ENCODE results near the gene PLD5.
"Not testable (repeated sequence)": the region's sequence is repeated elsewhere in the genome, so short reads cannot be mapped to it uniquely, and the experiment has no call there.

PLD5 gene

GRCh38 chr1:242185731-242186130, 338.8 kb downstream of the PLD5 start:
- in situ Hi-C loops (cut with MboI; ENCODE audit: low sequenced_read_pairs) = no loop called here

- in situ Hi-C loops (cut with MboI; ENCODE audit: low sequenced_read_pairs) = no loop called here
Measured at GRCh38 chr1:242184955-242185354, 339.5 kb downstream of the PLD5 start.

GRCh38 chr1:242179767-242180166, 344.7 kb downstream of the PLD5 start:
- in situ Hi-C loops (cut with MboI; ENCODE audit: low sequenced_read_pairs) = not testable (repeated sequence)

- in situ Hi-C loops (cut with MboI; ENCODE audit: low sequenced_read_pairs) = no loop called here
Measured at GRCh38 chr1:242178924-242179708, 345.4 kb downstream of the PLD5 start.

GRCh38 chr1:242178436-242178835, 346.1 kb downstream of the PLD5 start:
- in situ Hi-C loops (cut with MboI; ENCODE audit: low sequenced_read_pairs) = no loop called here

GRCh38 chr1:242162140-242162539, 362.4 kb downstream of the PLD5 start:
- in situ Hi-C loops (cut with MboI; ENCODE audit: low sequenced_read_pairs) = no loop called here

GRCh38 chr1:242147096-242147976, 377.2 kb downstream of the PLD5 start:
- in situ Hi-C loops (cut with MboI; ENCODE audit: low sequenced_read_pairs) = no loop called here

- in situ Hi-C loops (cut with MboI; ENCODE audit: low sequenced_read_pairs) = no loop called here
Measured at GRCh38 chr1:242146652-242147051, 377.8 kb downstream of the PLD5 start.

GRCh38 chr1:242140836-242141235, 383.7 kb downstream of the PLD5 start:
- in situ Hi-C loops (cut with MboI; ENCODE audit: low sequenced_read_pairs) = no loop called here

DNA sequence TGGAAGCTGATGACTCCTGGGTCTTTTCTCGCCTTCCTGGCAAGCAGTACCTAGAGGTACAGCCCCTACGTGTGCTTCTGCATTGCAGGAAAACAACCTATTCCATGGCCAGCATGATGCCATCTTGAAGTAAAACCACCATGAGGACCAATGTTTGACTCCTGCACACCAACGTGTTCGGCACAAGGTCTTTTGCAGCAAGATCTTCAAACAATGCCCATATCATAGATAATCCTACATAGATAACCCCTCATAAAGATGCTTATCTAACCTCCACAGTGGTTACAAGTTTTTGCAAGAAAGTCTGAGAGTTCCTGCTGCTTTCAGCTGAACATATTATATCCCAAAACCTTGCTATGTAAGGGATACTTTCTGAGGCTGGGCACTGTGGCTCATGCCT, 384.5 kb downstream of the PLD5 start:
- in situ Hi-C loops (cut with MboI; ENCODE audit: low sequenced_read_pairs) = no loop called here

DNA sequence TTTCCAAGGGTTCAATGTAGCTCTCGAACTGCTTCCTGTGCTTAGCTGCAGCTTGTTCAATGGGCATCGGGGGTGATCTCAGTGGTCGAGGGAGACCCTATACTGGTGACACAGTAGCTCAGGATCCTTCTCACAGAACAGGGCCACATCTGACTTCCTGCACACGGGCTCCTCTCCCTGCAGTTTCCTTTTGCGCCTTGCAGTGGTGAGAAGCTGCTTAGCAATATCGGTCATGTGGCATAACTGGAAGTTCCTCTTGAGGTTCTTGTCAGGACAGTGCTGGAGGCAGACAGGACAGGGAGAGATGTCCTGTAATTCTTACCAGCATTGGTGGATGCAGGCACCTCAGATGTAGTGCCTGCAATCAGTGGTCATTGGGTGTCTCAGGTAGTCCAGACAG, 385.1 kb downstream of the PLD5 start:
- in situ Hi-C loops (cut with MboI; ENCODE audit: low sequenced_read_pairs) = no loop called here

DNA sequence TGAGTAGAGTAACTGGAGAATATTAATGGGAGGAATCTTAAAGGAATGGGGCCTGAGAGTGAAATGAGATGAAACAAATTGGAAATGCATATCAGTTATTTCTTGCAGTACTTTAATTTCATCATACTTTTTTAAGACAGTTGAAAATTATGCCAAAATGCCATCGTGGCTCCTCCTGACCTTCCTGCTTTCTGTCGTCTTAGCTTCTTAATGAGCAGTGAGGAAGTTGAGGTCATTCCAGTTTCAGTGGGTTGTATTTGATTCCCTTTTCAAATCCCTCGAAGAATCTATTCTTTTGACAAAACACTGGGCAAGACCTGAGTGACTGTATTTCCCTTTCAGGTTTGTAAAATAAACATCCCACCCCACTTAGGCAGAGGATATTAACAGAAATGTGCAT, 390.7 kb downstream of the PLD5 start:
- in situ Hi-C loops (cut with MboI; ENCODE audit: low sequenced_read_pairs) = no loop called here

DNA sequence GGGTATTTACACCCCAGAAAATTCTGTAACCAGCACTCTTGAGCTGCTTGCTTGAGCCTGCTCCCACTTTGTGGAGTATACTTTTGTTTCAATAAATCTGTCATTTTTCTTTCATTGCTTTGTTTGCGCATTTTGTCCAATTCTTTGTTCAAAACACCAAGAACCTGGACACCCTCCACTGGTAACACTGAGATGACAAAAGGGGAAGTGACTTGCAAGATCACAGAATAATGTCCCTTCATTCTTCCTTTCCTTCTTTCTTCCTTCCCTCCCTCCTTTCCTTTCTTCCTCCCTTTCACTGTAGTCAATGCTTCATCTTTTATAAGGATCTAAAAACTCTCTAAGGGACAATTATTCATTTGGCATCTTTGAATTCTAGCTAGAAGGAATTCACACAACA, 391.1 kb downstream of the PLD5 start:
- in situ Hi-C loops (cut with MboI; ENCODE audit: low sequenced_read_pairs) = no loop called here

GRCh38 chr1:242132121-242132817, 392.2 kb downstream of the PLD5 start:
- in situ Hi-C loops (cut with MboI; ENCODE audit: low sequenced_read_pairs) = no loop called here

- in situ Hi-C loops (cut with MboI; ENCODE audit: low sequenced_read_pairs) = no loop called here
Measured at GRCh38 chr1:242128951-242129502, 395.5 kb downstream of the PLD5 start.

DNA sequence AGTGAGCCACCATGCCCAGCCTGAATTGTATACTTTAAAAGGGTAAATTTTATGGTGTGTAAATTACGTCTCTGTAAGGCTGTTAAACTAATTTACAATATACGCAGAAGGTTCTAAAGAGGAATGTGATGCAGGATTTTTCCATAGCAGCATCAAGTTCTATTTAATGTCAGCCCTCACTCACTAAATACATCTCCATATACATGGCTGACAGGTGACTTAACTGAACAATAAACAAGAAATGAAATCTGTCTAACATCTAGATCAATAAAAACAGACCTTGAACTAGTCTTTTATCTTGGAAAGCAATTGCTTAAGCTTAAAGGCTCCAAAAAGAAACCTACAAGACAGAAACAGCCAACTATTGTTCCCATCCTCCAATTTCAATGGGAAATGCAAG, 404.1 kb downstream of the PLD5 start:
- in situ Hi-C loops (cut with MboI; ENCODE audit: low sequenced_read_pairs) = no loop called here

GRCh38 chr1:242100921-242101320, 423.6 kb downstream of the PLD5 start:
- in situ Hi-C loops (cut with MboI; ENCODE audit: low sequenced_read_pairs) = no loop called here

DNA sequence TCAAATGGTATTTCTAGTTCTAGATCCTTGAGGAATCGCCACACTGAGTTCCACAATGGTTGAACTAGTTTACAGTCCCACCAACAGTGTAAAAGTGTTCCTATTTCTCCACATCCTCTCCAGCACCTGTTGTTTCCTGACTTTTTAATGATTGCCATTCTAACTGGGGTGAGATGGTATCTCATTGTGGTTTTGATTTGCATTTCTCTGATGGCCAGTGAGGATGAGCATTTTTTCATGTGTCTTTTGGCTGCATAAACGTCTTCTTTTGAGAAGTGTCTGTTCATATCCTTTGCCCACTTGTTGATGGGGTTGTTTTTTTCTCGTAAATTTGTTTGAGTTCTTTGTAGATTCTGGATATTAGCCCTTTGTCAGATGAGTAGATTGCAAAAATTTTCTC, 427.2 kb downstream of the PLD5 start:
- in situ Hi-C loops (cut with MboI; ENCODE audit: low sequenced_read_pairs) = not testable (repeated sequence)

GRCh38 chr1:242093116-242093515, 431.4 kb downstream of the PLD5 start:
- in situ Hi-C loops (cut with MboI; ENCODE audit: low sequenced_read_pairs) = no loop called here

- in situ Hi-C loops (cut with MboI; ENCODE audit: low sequenced_read_pairs) = no loop called here
Measured at GRCh38 chr1:242089911-242090310, 434.6 kb downstream of the PLD5 start.

DNA sequence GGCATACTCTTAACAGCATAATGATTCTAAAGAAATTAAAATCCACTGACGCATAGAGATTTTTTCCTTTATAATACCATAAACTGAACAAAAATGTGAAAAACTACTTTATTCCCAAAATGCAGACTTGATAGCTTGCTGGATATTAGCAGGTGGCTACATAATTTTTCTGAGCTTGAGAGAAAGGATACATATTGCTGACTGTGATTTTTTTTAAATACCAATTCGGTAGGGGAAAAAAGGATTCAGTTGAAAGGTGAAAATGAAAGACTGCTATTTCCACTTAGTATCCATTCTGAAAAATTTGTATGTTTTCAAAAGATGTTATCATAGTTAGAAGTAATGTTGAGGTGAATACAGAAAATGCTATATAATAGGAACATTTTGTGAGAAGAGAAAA, 435.6 kb downstream of the PLD5 start:
- in situ Hi-C loops (cut with MboI; ENCODE audit: low sequenced_read_pairs) = no loop called here
